Thoracic aorta (tissue), 2 donors: ENCODE measurements around the gene F7. TPM values are rescaled to one million over a fixed set of nuclear protein-coding genes. Genes with fewer than 3 reads are reported as not detected.

ENCODE experiments used
- ATAC-seq: fragments of 150-250 bp; one replicate; pipeline ENCODE4 v1.8.0; 2017; ENCODE audit warnings: low read depth; ENCODE audit not compliant: insufficient number of reproducible peaks, low FRiP score
- DNase-seq: peaks from one replicate; pipeline ENCODE4 v3.0.0-alpha.2; 2020; ENCODE audit warnings: low spot score
- H3K27ac ChIP-seq, 2 donors: fragments of 200-600 bp; sonication (generic); 1 replicate in 1 of 2; 2 replicates in 1 of 2; pipeline ENCODE4 v1.5.1; 2016; ENCODE audit warnings: mild to moderate bottlenecking in 2 of 2, moderate library complexity in 2 of 2
- H3K27me3 ChIP-seq: fragments of 200-600 bp; sonication (generic); replicated peaks from 2 replicates; pipeline ENCODE4 v1.6.0; 2016; ENCODE audit warnings: mild to moderate bottlenecking; ENCODE audit not compliant: insufficient read depth
- H3K36me3 ChIP-seq: fragments of 200-600 bp; sonication (generic); one replicate; pipeline ENCODE4 v1.5.1; 2016
- H3K4me1 ChIP-seq, 2 donors: fragments of 200-600 bp; sonication (generic); 1 replicate in 1 of 2; 2 replicates in 1 of 2; pipeline versions ENCODE4 v1.5.1 to v1.6.0; 2016; ENCODE audit warnings: low read depth in 2 of 2, mild to moderate bottlenecking in 1 of 2; ENCODE audit not compliant: control insufficient read depth in 1 of 2
- H3K4me3 ChIP-seq: fragments of 200-600 bp; sonication (generic); 2 replicates; pipeline ENCODE4 v1.5.1; 2016; ENCODE audit warnings: mild to moderate bottlenecking
- H3K9me3 ChIP-seq: fragments of 200-600 bp; sonication (generic); 2 replicates; pipeline ENCODE4 v1.5.1; 2016
- total RNA-seq, 2 donors: library from RNA; depleted of rRNA; stranded (reverse); fragments of >200 nt; gene quantifications; one replicate each; pipeline versions ENCODE4 v1.1.0 to v1.2.3, GENCODE V29; 2016
- TF ChIP-seq, protein P1 (sequence below): fragments of 200-600 bp; sonication (generic); IDR thresholded peaks from one replicate; pipeline ENCODE4 v1.5.1; 2019; ENCODE audit warnings: antibody characterized with exemption

Gene F7
- total RNA-seq, 2 donors from 2014 or later = not detected

DNA sequence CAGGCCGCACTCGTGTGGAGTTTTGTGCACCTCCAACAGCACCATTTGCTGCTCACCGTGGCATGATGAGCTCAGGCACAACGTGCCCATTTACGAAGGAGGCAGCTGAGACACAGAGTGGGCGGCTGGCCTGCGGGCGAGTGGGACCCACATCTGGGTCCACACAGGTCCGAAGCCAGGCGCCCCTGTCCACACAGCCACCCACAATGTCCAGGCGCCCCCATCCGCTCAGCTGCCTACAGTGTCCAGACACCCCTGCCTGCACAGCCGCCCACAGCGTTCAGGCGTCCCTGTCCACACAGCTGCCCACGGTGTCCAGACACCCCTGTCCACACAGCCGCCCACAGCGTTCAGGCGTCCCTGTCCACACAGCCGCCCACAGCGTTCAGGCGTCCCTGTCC is 42.5 kb upstream of the F7 start:
- Histone ChIP-seq H3K27me3 (no peaks in the 10 kb centered on the region), H3K4me1 (peaks cover 0 to 5% of the 10 kb centered on the region in 2 donors), H3K4me3 (no peak overlapping the region), H3K9me3 (no peaks in the 10 kb centered on the region), H3K27ac (no peak overlapping the region), H3K36me3 (no peaks in the 10 kb centered on the region)
- no peak for DNase-seq
- ATAC-seq = no peak
- TF ChIP-seq, protein P1, sequence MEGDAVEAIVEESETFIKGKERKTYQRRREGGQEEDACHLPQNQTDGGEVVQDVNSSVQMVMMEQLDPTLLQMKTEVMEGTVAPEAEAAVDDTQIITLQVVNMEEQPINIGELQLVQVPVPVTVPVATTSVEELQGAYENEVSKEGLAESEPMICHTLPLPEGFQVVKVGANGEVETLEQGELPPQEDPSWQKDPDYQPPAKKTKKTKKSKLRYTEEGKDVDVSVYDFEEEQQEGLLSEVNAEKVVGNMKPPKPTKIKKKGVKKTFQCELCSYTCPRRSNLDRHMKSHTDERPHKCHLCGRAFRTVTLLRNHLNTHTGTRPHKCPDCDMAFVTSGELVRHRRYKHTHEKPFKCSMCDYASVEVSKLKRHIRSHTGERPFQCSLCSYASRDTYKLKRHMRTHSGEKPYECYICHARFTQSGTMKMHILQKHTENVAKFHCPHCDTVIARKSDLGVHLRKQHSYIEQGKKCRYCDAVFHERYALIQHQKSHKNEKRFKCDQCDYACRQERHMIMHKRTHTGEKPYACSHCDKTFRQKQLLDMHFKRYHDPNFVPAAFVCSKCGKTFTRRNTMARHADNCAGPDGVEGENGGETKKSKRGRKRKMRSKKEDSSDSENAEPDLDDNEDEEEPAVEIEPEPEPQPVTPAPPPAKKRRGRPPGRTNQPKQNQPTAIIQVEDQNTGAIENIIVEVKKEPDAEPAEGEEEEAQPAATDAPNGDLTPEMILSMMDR = no peak

DNA sequence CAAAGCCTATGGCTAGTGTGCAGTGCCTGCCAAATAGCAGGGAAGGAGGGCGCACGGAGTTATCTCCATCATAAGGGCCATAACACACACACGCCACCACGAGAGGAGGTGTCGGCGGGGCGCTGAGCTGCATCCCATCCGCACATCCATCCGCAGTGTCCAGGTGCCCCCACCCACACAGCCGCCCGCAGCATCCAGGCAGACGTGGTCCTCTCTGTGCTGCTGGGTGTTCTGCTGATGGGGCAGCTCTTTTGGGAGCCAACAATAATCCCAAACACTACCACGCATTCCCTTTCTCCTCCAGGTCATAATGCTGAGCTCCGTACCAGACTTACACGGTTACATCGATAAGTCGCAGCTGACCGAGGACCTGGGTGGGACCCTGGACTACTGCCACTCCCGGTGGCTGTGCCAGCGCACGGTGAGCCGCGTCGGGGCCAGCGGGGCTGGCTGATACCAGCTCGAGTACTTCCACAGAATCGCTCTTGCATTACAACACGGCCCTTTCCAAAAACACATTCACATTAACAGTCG is 41.5 kb upstream of the F7 start:
- H3K27ac ChIP-seq = no peak overlapping the region
- TF ChIP-seq, protein P1 = no peak
- no peak for DNase-seq
- no peak overlapping the region for H3K4me3 ChIP-seq
- H3K27me3 ChIP-seq = no peaks in the 10 kb centered on the region
- H3K9me3 ChIP-seq = no peaks in the 10 kb centered on the region
- H3K36me3 ChIP-seq = no peaks in the 10 kb centered on the region
- peaks cover 0 to 5% of the 10 kb centered on the region in 2 donors for H3K4me1 ChIP-seq
- no peak for ATAC-seq

DNA sequence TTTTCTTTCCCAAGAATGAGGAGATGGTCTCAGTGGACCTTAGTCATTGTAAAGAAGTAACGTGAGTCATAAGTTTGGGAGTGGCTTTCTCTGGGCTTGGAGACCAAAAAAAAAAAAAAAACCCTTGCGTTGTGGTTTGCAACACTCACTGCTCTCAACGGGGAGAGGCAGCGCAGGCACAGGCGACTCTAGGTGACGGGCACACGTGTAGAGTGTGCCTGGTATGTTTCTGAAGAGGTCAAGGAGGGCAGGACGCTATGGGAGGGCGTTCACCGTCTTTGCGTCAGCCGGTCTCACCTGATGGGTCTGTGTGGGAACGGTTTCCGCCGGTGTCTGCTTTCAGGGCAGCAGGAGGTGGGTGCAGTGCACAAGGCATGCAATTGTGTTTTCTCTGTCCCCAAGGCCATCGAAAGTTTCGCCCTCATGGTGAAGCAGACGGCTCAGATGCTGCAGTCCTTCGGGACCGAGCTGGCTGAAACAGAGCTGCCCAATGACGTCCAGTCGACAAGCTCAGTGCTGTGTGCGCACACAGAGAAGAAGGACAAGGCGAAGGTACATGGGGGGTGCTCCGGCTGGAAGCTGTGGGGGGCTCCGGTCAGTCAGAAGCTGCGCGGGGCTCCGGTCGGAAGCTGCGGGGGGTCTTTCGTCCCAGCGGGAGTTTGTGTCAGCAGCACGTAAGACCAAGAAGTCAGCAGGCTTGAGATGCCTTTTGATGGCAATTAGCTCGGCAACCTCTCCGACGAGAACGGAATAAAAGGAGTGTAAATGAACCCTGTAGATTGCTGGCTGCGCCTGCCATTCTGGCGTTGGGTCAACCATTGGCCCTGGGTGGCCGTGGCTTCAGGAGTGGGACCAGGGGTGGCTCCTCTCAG is 40.8 kb upstream of the F7 start:
- Histone ChIP-seq H3K27me3 (no peaks in the 10 kb centered on the region), H3K4me1 (peaks cover 0 to 5% of the 10 kb centered on the region in 2 donors), H3K36me3 (no peaks in the 10 kb centered on the region), H3K4me3 (no peak overlapping the region), H3K27ac (no peak overlapping the region), H3K9me3 (no peaks in the 10 kb centered on the region)
- ATAC-seq (peak; percentile 36), DNase-seq (no peak)
- TF ChIP-seq, protein P1 = no peak

DNA sequence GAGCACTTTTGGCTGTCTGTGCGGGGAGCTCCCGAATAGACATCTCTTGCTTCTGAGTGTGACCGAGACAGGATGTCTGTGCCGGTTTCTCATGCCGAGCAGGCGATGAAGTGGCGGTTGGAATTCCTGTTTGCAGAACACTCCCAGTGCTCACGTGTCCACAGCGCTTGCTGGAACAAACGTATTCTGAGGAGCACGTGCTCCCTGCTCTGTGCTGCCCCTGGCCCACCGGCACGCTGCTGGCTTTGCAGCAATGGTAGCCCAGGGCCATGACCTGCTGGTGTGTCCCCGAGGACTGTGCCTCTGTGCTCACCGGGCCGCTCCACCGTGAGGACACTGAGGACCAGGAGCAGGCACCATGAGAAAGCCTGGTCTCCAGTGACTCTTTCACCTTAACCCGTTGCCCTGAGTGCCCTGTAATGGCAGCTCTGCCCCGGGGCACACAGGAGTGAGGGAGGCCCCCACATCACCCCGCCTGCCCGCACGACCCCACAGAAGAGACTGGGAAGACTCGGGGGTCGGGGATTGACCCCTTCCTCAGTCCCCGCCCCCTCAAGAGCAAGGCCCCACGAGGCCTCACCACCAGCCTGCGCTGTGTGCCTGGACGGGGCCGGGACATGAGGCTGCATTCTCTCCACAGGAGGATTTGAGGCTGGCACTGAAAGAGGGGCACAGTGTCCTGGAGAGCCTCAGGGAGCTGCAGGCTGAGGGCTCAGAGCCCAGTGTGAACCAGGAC is 40.0 kb upstream of the F7 start:
- Histone ChIP-seq H3K4me1 (peaks cover 0 to 5% of the 10 kb centered on the region in 2 donors), H3K9me3 (no peaks in the 10 kb centered on the region), H3K4me3 (no peak overlapping the region), H3K27ac (no peak overlapping the region), H3K36me3 (no peaks in the 10 kb centered on the region), H3K27me3 (no peaks in the 10 kb centered on the region)
- DNase-seq (no peak), ATAC-seq (no peak)
- TF ChIP-seq, protein P1 = no peak

DNA sequence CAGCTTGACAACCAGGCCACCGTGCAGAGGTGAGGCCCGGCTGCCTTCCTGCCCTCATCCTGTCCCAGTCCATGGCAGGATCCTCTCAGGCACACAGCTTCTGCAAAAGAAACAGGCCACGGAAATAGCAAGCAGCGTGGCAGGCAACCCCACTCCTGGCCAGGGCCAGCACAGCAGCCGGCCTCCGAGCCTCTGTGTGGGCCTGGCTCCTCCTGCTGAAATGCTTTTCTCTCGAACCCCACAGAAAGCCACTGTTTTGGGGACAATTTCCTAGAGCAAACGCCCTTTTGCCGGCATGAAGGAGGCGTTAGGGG is 39.5 kb upstream of the F7 start:
- ATAC-seq (no peak), DNase-seq (no peak)
- Histone ChIP-seq H3K9me3 (no peaks in the 10 kb centered on the region), H3K4me1 (peaks cover 0 to 5% of the 10 kb centered on the region in 2 donors), H3K4me3 (no peak overlapping the region), H3K27ac (no peak overlapping the region), H3K27me3 (no peaks in the 10 kb centered on the region), H3K36me3 (no peaks in the 10 kb centered on the region)
- TF ChIP-seq, protein P1 = no peak
